Measurements from ENCODE around the gene NLRP3. TPM values are rescaled to one million over a fixed set of nuclear protein-coding genes. Genes with fewer than 3 reads are reported as not detected.
"Not testable (repeated sequence)": the region's sequence is repeated elsewhere in the genome, so short reads cannot be mapped to it uniquely, and the experiment has no call there.

Gene NLRP3
- total RNA-seq, 2 experiments from 2014 or later, result 7.8 to 8.5 TPM

- peak; percentile 92 for ATAC-seq (ENCODE audit: poor library complexity)
- no peaks in the 10 kb centered on the region for H3K9me3 Mint-ChIP-seq
- ChIA-PET CTCF (interaction anchor here (0.6 to 3.0 kb wide), 13 partner anchors 8 to 481 kb away, joined by 3 to 47 read pairs (median 5); partner anchors contain the start of gene NLRP3), POLR2A (interaction anchor here (0.5 to 2.2 kb wide), 15 partner anchors 8 to 459 kb away, joined by 3 to 19 read pairs (median 4); partner anchors contain the start of genes AHCTF1 and NLRP3)
- peak overlapping the region; percentile 32 for H3K4me3 ChIP-seq (ENCODE audit: low read length)
- peak overlapping the region; percentile 65 for H3K27ac Mint-ChIP-seq
- H3K27me3 ChIP-seq (ENCODE audit: control insufficient read depth in 1 of 2, insufficient read depth in 2 of 2, low read length in 2 of 2), result no peaks in the 10 kb centered on the region
- no peaks in the 10 kb centered on the region for H3K9me3 ChIP-seq (ENCODE audit: control insufficient read depth in 1 of 2, insufficient read depth in 1 of 2, low read length in 2 of 2)
- TF ChIP-seq CTCF (IDR thresholded peaks at IDR 0.05), result peak; percentile 83
- peaks cover 12% of the 10 kb centered on the region for H3K4me1 Mint-ChIP-seq (ENCODE audit: low read depth)
- peak overlapping the region; percentile 54 for H3K4me3 Mint-ChIP-seq
- H3K36me3 Mint-ChIP-seq (ENCODE audit: low read depth), result no peaks in the 10 kb centered on the region
- peaks cover 16% of the 10 kb centered on the region for H3K4me1 ChIP-seq (ENCODE audit: insufficient read depth, low read length)
- H3K27ac ChIP-seq (ENCODE audit: low read depth in 1 of 2, low read length in 2 of 2), result peak overlapping the region in 1 of 2 donors; percentile 36
- no peaks in the 10 kb centered on the region for H3K36me3 ChIP-seq (ENCODE audit: insufficient read depth, low read length)
- intact Hi-C loops (cut with DNase I, micrococcal nuclease), result loop anchor here (1.0 to 5.0 kb wide), 4 partner anchors 17 to 187 kb away; partner anchors contain the start of gene NLRP3 (in 1 of the 2)
- peak; percentile 73 to 93 (median 81) for DNase-seq
- H3K27me3 Mint-ChIP-seq, result no peaks in the 10 kb centered on the region
Measured at GRCh38 chr1:247390116-247390791, 25.7 kb upstream of the NLRP3 start.

DNA sequence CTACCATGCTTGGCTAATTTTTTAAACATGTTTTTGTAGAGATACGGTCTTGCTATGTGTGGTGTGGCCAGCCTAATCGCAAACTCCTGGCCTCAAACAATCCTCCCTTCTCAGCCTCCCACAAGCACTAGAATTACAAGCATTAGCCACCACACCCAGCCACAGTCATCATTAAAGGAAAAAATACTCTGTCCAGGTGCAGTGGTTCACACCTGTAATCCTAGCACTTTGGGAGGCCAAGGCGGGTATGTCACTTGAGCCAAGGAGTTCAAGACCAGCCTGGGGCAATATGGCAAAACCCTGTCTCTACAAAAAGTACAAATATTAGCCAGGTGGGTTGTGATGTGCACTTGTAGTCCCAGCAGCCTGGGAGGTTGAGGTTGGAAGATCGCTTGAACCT, 25.0 kb upstream of the NLRP3 start:
- CTCF ChIA-PET, result interaction anchor here (1.0 to 3.0 kb wide), 6 partner anchors 9 to 96 kb away, joined by 4 to 47 read pairs (median 8); partner anchors contain the start of gene NLRP3
- no peak overlapping the region for H3K27ac ChIP-seq (ENCODE audit: low read depth in 1 of 2, low read length in 2 of 2)
- no peak for DNase-seq
- no peak overlapping the region for H3K4me3 ChIP-seq (ENCODE audit: low read length)
- Mint-ChIP-seq H3K4me1 (ENCODE audit: low read depth) (peaks cover 12% of the 10 kb centered on the region), H3K27me3 (no peaks in the 10 kb centered on the region), H3K4me3 (peak overlapping the region; percentile 22), H3K9me3 (no peaks in the 10 kb centered on the region), H3K36me3 (ENCODE audit: low read depth) (no peaks in the 10 kb centered on the region), H3K27ac (peak overlapping the region; percentile 65)
- no peaks in the 10 kb centered on the region for H3K9me3 ChIP-seq (ENCODE audit: control insufficient read depth in 1 of 2, insufficient read depth in 1 of 2, low read length in 2 of 2)
- H3K27me3 ChIP-seq (ENCODE audit: control insufficient read depth in 1 of 2, insufficient read depth in 2 of 2, low read length in 2 of 2), result no peaks in the 10 kb centered on the region
- intact Hi-C loops (cut with DNase I, micrococcal nuclease), result loop anchor here (1.0 to 5.0 kb wide), 4 partner anchors 16 to 186 kb away; partner anchors contain the start of gene NLRP3 (in 1 of the 2)
- H3K36me3 ChIP-seq (ENCODE audit: insufficient read depth, low read length), result no peaks in the 10 kb centered on the region
- no peak for TF ChIP-seq CTCF (IDR thresholded peaks at IDR 0.05)
- no peak for ATAC-seq (ENCODE audit: poor library complexity)
- POLR2A ChIA-PET, result interaction anchor here (0.7 to 2.2 kb wide), 8 partner anchors 18 to 460 kb away, joined by 3 to 19 read pairs (median 4); partner anchors contain the start of genes AHCTF1 and NLRP3
- H3K4me1 ChIP-seq (ENCODE audit: insufficient read depth, low read length), result peaks cover 16% of the 10 kb centered on the region

DNA sequence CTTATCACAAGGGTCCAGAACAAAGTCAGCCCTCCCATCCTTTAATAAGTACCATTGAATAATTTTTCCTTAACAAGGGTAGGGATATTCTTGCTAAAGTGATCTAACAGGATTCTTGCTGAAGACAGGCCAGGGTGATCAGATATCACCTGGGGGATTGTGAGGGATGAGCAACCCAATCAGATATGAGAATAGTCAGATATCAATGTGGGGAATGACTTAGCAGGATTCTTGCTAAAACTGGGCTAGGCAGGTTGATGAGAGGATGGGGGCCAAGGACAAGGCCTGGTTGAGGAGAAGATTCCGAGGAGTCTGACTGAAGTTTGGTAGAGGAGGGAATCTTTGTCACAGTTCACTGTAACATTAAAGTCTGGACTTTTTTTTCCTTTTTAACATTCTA, 23.9 kb upstream of the NLRP3 start:
- no peaks in the 10 kb centered on the region for H3K36me3 Mint-ChIP-seq (ENCODE audit: low read depth)
- H3K9me3 ChIP-seq (ENCODE audit: control insufficient read depth in 1 of 2, insufficient read depth in 1 of 2, low read length in 2 of 2), result no peaks in the 10 kb centered on the region
- no peak for TF ChIP-seq CTCF (IDR thresholded peaks at IDR 0.05)
- H3K27ac Mint-ChIP-seq, result no peak overlapping the region
- ChIA-PET CTCF (no interaction called here), POLR2A (no interaction called here)
- H3K27me3 ChIP-seq (ENCODE audit: control insufficient read depth in 1 of 2, insufficient read depth in 2 of 2, low read length in 2 of 2), result no peaks in the 10 kb centered on the region
- peaks cover 16% of the 10 kb centered on the region for H3K4me1 ChIP-seq (ENCODE audit: insufficient read depth, low read length)
- no peak overlapping the region for H3K4me3 Mint-ChIP-seq
- no peak for ATAC-seq (ENCODE audit: poor library complexity)
- H3K27me3 Mint-ChIP-seq, result no peaks in the 10 kb centered on the region
- H3K36me3 ChIP-seq (ENCODE audit: insufficient read depth, low read length), result no peaks in the 10 kb centered on the region
- intact Hi-C loops (cut with DNase I, micrococcal nuclease), result loop anchor here (5.0 kb wide), 1 partner anchor 185 kb away; no protein-coding TSS in a partner anchor
- DNase-seq, result no peak
- H3K4me1 Mint-ChIP-seq (ENCODE audit: low read depth), result peaks cover 12% of the 10 kb centered on the region
- no peak overlapping the region for H3K27ac ChIP-seq (ENCODE audit: low read depth in 1 of 2, low read length in 2 of 2)
- no peaks in the 10 kb centered on the region for H3K9me3 Mint-ChIP-seq
- no peak overlapping the region for H3K4me3 ChIP-seq (ENCODE audit: low read length)

DNA sequence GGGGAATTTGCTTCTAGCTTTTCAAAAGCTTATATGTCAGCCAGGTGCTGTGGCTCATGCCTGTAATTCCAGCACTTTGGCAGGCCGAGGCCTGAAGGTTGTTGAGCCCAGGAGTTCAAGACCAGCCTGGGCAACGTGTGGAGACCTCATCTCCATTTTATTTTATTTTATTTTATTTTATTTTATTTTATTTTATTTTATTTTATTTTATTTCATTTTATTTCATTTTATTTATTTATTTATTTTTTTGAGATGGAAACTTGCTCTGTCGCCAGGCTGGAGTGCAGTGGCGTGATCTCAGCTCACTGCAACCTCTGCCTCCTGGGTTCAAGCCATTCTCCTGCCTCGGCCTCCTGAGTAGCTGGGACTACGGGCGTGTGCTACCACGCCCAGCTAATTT, 20.9 kb upstream of the NLRP3 start:
- H3K4me1 ChIP-seq (ENCODE audit: insufficient read depth, low read length); ATAC-seq (ENCODE audit: poor library complexity); DNase-seq; CTCF ChIA-PET; intact Hi-C loops (cut with DNase I, micrococcal nuclease); H3K36me3 Mint-ChIP-seq (ENCODE audit: low read depth); H3K27ac ChIP-seq (ENCODE audit: low read depth in 1 of 2, low read length in 2 of 2); H3K4me1 Mint-ChIP-seq (ENCODE audit: low read depth); H3K27me3 ChIP-seq (ENCODE audit: control insufficient read depth in 1 of 2, insufficient read depth in 2 of 2, low read length in 2 of 2); H3K27ac Mint-ChIP-seq; H3K9me3 Mint-ChIP-seq; H3K4me3 Mint-ChIP-seq; H3K9me3 ChIP-seq (ENCODE audit: control insufficient read depth in 1 of 2, insufficient read depth in 1 of 2, low read length in 2 of 2); H3K27me3 Mint-ChIP-seq; H3K4me3 ChIP-seq (ENCODE audit: low read length); H3K36me3 ChIP-seq (ENCODE audit: insufficient read depth, low read length); POLR2A ChIA-PET: not testable (repeated sequence)

Measured in CD4-positive, alpha-beta T cell (primary cell).